IPS-18c (cell line): Measurements from ENCODE around the gene OR56B4.
"Not testable (repeated sequence)": the region's sequence is repeated elsewhere in the genome, so short reads cannot be mapped to it uniquely, and the experiment has no call there.

Experiments
- H3K4me3 ChIP-seq: 2 replicates; pipeline ENCODE4 v1.7.0; 2013; ENCODE audit warnings: low read depth, mild to moderate bottlenecking, low read length, moderate library complexity; ENCODE audit not compliant: insufficient read depth
- H3K9me3 ChIP-seq: one replicate; pipeline ENCODE4 v1.6.1; 2013; ENCODE audit warnings: mild to moderate bottlenecking, low read length, moderate library complexity; ENCODE audit not compliant: control insufficient read depth, insufficient read depth

The OR56B4 gene

GRCh38 chr11:6129635-6130034, 22.2 kb downstream of the OR56B4 start:
- H3K4me3 ChIP-seq = no peak overlapping the region
- H3K9me3 ChIP-seq = no peaks in the 10 kb centered on the region

GRCh38 chr11:6132431-6132830, 24.9 kb downstream of the OR56B4 start:
- Histone ChIP-seq H3K4me3 (no peak overlapping the region), H3K9me3 (no peaks in the 10 kb centered on the region)

GRCh38 chr11:6135936-6136335, 28.5 kb downstream of the OR56B4 start:
- H3K9me3 ChIP-seq, H3K4me3 ChIP-seq: not testable (repeated sequence)

GRCh38 chr11:6142936-6143335, 35.5 kb downstream of the OR56B4 start:
- Histone ChIP-seq H3K4me3 (no peak overlapping the region), H3K9me3 (peaks cover 3% of the 10 kb centered on the region)

- H3K4me3 ChIP-seq, H3K9me3 ChIP-seq: not testable (repeated sequence)
Observed at GRCh38 chr11:6143737-6144136, 36.3 kb downstream of the OR56B4 start.

GRCh38 chr11:6151117-6151516, 43.6 kb downstream of the OR56B4 start:
- Histone ChIP-seq H3K4me3 (no peak overlapping the region), H3K9me3 (no peaks in the 10 kb centered on the region)

- Histone ChIP-seq H3K4me3 (no peak overlapping the region), H3K9me3 (no peaks in the 10 kb centered on the region)
Observed at GRCh38 chr11:6152126-6152525, 44.6 kb downstream of the OR56B4 start.

GRCh38 chr11:6156628-6157359, 49.3 kb downstream of the OR56B4 start:
- Histone ChIP-seq H3K9me3 (no peaks in the 10 kb centered on the region), H3K4me3 (no peak overlapping the region)
